Glomerular endothelial cell (primary cell): ENCODE measurements around the gene UNC5C. TPM values are rescaled to one million over a fixed set of nuclear protein-coding genes. Genes with fewer than 3 reads are reported as not detected.

Experiments
- DNase-seq: peaks from one replicate; pipeline ENCODE4 v3.0.0-alpha.2; 2011; ENCODE audit warnings: low read depth, low spot score; ENCODE audit errors: extremely low read depth
- total RNA-seq: library from RNA; depleted of rRNA; stranded (reverse); fragments of >200 nt; gene quantifications from 2 replicates; pipeline ENCODE4 v1.2.3, GENCODE V29; 2015

UNC5C gene
- total RNA-seq, 1 donor from 2014 or later = 2.8 TPM

DNA sequence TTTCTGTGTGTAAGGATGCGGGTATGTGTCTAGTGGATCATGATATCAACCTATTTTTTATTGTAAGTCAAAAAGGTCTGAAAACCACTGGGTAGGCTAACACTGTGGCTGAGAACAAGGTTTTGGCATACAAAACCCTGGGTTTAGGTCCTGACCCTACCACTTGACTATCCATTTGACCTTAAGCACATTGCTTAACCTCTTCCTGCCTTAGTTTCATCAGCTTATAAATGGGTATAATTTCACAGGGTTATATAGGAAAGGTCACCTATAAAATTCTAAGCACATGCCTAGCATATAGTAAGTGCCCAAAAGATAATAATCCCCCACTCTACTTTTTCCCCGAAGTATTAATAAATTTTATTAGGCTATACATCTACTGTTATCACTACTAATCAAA is 263.0 kb downstream of the UNC5C start:
- no peak for DNase-seq

DNA sequence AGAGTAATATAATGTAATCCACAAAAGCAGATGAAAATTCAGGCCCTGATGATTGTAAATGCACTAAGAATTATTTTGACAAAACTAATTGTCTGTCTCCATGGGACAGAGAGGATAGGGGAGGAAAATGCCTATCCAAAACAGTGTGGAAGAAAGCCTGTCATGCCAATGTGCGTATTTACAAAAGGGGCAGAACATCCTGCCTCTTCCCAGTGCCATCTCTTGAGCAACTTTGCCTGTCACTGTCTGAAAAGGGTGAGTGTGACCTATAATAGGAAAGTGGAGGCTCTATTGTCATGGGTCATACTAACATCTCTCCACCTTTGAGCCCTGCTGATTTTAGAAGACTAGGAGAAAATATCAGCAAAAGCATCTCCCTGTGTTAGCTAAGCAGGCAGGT is 264.1 kb downstream of the UNC5C start:
- DNase-seq = no peak

GRCh38 chr4:95283320-95283719 is 265.5 kb downstream of the UNC5C start:
- DNase-seq = no peak

- no peak for DNase-seq
Observed at GRCh38 chr4:95272797-95273196, 276.0 kb downstream of the UNC5C start.

DNA sequence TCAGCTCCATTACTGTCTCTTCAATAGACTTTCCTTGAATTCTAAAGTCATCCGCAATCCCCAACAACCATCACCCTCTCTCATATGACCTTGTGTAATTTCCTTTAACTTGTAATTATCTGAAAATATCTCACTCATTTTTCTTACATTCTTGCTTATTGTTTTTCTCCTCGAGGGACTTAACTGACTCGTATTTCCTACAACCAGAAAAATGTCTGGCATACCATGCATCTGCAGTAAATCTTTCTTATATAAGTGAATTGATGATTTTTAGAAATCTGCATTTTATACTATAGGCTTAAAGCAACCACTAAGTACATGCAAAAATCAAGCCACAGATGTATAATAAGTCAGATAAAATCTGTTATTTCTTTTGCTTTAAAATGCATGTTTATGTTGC is 276.7 kb downstream of the UNC5C start:
- DNase-seq = no peak

DNA sequence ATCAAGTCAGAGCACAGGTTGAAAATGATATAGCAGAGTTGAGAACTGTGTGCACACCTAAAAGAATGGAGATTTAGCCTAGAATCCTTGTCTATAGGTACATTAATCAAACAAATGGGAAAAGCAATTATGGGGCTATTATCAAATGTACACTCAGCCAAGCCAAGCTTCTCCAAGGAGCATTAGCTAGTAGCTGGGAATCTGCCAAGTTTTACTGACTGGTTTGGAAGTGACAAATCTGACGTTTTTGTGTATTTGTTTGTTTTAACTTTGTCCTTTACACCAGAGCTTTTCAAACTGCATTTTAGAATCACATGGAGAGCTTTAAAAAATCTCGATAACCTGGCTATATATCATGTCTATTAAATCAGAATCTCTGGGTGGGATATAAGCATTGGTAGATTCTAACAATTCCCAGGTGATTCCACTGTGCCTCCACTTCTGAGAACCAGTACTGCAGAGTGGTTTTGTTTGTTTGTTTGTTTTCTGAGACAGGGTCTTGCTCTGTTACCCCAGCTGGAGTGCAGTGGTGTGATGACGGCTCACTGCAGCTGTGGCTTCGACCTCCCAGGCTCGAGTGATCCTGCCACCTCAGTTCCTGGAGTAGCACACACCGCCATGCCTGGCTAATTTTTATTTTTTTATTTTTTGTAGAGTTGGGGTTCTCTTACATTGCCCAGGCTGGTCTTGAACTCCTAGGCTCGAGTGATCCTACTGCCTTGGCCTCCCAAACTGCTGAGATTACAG is 279.8 kb downstream of the UNC5C start:
- DNase-seq = peak; percentile 29

DNA sequence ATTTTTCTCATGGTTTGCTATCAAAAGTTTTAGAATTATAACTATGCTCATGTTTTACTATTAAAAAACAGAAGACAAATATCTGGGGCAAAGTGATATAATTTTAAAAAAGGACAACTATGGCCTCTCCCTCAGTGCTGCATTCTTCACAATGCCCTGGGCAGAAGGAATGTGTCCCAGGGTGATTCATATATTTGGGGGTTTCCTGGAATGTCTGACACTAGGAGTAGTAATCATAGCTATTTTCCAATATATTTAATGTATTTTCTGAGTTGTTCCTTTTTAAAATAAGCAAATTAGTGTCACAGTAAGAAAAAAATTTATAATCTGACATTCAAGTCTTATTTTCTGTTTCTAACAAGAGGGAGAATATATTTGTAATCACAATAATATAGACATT is 281.7 kb downstream of the UNC5C start:
- DNase-seq = no peak

DNA sequence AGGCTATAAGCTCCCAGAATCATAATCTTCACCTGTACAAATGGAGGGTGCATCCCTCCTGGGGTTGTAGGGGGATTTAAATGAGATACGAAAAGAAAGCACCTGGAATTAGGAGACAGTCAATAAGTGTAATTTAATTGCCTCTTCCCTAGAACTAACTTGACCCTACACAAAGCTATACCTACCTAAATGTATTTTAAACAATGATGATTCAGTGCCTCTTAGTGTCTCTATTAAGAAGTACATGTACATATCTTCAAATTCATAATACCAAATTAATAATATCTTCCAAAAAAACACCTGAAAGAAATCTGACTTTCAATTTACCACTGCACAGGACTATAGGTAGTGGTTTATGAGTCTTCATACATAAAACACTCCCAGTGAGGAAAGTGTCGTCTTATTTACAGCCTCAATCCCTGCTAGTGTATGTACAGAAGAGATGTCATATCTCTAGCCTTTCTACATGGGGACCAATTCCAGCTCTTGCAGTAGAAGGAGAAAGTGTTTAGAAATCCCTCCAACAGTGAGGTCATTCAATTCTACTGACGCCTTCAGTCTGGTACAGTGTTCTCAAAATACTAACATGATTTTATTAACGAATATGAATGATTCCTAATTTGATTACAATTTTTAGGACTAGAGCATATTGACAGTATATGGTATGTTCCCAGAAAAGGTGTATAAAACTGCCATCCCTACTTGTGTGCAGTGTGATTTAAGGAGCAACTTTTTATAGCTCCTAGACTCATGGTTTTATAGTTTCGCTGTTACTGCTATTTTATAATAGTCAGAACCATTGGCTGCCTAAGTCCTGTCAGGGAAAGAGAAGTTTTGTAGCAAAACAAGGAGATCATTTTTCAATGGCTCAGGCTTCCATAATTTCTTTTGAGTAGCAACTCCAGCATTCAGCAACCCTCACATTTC is 282.7 kb downstream of the UNC5C start:
- DNase-seq = no peak

GRCh38 chr4:95264843-95265242 is 283.9 kb downstream of the UNC5C start:
- no peak for DNase-seq

- no peak for DNase-seq
Observed at GRCh38 chr4:95263960-95264359, 284.8 kb downstream of the UNC5C start.

DNA sequence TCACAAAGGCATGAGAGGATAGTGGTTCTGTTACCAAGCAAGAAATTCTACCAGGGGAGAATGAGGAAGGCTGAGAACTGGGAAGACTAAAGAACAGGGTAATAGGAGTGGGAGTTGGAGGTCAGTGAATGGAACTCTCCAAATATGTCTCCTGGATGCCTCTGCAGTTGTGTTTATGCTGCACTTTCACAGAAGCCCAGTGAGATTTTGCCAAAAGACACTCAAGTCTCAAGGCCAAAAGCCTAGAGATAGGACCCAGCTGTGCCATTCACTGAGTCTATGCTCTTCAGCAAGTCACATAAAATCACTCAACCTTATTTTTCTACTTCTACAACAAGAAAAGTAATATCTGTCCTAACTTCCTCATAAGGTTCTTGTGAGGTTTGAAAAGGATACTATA is 285.4 kb downstream of the UNC5C start:
- DNase-seq = no peak

- no peak for DNase-seq
Observed at GRCh38 chr4:95256108-95256835, 292.5 kb downstream of the UNC5C start.

- no peak for DNase-seq
Observed at GRCh38 chr4:95255396-95256107, 293.2 kb downstream of the UNC5C start.

GRCh38 chr4:95251568-95251967 is 297.2 kb downstream of the UNC5C start:
- DNase-seq = no peak

- DNase-seq = no peak
Observed at GRCh38 chr4:95250544-95251137, 298.1 kb downstream of the UNC5C start.

DNA sequence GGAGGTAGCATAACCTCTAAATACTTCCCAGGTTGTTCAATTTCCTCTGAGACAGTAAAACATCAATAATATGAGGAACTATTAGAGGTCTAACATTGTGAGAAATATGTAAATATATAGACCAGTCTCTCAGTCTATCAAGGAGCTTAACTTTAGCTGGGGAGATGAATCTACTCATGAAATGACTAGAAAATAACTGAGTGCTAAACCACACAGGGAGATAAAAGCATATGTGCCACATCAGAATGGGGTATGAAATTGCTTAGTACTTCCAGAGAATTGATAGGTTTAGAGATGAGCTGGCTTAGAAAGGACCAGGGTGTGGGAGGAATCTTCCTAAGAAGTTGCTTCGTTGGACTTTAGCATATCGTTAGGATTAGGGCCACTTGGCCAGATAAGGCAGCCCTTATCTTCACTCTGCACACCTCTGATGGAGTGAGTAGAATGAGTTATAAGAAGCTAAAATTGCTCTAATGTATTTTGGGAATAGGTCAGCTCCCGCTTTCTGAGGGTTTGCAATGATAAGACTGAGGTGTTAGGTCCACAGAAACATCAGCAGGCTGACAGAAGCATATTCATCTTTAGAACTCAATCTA is 299.2 kb downstream of the UNC5C start:
- DNase-seq = no peak

GRCh38 chr4:95248720-95249425 is 299.9 kb downstream of the UNC5C start:
- DNase-seq = no peak

DNA sequence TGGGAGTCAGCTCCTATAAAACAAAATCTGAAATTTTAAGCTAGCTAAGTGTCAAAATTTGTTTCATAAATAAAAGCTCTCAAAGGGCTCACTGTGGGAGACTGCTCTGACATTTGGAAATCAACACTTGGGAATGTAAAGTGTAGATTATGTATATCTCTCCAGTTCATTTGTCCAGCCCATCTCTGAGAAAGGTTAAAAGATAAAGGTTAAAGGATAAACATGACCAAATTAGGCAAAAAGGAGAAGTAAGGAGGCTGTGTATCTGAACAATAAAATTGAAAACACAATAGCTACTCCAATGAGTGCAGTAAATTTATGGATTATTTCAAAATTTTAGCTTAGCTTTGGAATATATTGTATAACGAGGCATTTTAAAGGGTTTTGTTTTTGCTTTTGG is 304.9 kb downstream of the UNC5C start:
- DNase-seq = no peak

DNA sequence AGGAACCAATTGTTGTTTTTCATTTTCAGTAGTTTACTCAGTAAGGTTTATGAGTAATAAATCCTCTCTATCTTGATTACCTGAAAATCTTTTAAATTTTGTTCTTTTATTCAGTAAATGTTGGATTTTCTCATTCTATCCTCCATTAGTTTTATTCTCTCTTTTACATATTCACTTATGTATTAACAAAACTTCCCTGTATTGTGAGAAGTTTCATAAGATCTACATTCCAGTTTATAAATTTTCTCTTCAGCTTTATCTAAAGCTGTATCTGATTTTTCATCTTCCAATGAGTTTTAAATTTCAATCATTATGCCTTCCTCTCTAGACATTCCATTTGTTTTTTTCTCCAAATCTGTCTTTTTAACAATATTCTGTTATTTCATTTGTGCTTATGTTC is 310.2 kb downstream of the UNC5C start:
- no peak for DNase-seq
